GM03348 (cell line): ENCODE data around the gene TBC1D4.
"Not testable (repeated sequence)": the region's sequence is repeated elsewhere in the genome, so short reads cannot be mapped to it uniquely, and the experiment has no call there.

Experiments used
- DNase-seq: peaks from one replicate; pipeline ENCODE4 v3.0.0; 2012; ENCODE audit warnings: low spot score

Gene TBC1D4

GRCh38 chr13:75319254-75319653 lies 162.7 kb downstream of the TBC1D4 start:
- DNase-seq: peak; percentile 6

DNA sequence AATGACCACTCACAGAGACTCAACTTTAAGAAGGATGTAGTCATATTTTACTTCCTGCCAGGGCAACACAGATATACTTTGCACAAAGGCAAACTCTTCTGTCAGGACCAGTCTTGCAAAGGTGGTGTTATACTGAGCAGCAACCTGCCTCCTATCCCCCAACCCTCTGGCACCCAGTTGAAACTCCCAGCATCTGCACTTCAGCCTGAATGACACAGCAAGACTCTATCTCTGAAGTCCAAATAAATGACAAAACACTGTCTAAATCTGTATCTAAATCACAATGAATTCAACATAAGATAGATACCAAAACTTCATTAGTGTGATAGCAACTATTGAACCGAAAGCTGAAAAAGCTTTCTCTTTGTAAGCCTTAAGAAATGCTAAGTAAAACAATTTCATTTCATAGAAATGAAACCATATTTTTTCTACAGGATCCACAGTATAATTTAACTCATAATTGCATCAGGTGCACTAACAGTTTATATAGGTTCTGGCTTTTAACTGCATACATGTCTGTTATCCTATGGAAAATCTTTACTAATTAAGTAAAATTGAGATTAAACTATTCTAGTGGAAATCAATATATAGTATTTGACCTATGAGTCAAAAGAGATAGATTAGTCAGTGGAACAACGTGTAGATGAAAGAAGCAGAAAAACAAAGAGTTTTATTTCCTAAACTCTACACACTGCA lies 163.7 kb downstream of the TBC1D4 start:
- DNase-seq: no peak

- DNase-seq: peak; percentile 40
Measured at GRCh38 chr13:75316427-75316826, 165.5 kb downstream of the TBC1D4 start.

GRCh38 chr13:75312884-75313520 lies 169.0 kb downstream of the TBC1D4 start:
- DNase-seq: no peak

- no peak for DNase-seq
Measured at GRCh38 chr13:75309981-75310580, 171.9 kb downstream of the TBC1D4 start.

DNA sequence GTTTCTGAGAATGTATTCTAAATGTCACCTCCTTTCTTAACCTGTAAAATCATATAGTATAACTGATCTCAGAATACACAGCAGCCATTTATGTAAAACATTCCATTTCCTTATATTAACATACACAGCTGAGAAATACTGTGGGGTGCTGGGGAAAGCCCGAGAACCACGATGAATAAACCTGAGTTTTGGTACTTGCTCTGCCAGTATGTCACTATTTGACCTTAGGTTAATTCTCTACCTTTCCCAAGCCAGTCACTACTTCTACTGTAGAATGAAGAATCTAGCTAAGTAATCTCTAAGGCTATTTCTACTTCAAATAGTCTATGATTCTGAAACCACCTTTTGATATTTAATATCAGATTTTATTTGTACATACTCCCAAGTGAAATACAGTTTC lies 173.7 kb downstream of the TBC1D4 start:
- DNase-seq: no peak

GRCh38 chr13:75307370-75307949 lies 174.5 kb downstream of the TBC1D4 start:
- no peak for DNase-seq

GRCh38 chr13:75306967-75307366 lies 175.0 kb downstream of the TBC1D4 start:
- not testable (repeated sequence) for DNase-seq

DNA sequence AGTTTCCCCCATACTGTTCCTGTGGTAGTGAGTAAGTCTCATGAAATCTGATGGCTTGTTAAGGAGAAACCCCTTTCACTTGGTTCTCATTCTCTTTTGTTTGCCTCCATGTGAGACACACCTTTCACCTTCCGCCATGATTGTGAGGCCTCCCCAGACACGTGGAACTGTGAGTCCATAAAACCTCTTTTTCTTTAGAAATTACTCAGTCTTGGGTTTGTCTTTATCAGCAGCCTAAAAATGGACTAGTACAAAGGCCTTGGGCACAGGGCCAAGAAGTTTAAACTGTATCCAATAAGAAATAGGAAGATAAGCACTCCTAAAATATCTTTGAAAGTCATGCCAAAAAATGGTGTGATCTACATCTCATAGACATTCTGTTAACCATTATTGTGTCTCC lies 176.9 kb downstream of the TBC1D4 start:
- no peak for DNase-seq

DNA sequence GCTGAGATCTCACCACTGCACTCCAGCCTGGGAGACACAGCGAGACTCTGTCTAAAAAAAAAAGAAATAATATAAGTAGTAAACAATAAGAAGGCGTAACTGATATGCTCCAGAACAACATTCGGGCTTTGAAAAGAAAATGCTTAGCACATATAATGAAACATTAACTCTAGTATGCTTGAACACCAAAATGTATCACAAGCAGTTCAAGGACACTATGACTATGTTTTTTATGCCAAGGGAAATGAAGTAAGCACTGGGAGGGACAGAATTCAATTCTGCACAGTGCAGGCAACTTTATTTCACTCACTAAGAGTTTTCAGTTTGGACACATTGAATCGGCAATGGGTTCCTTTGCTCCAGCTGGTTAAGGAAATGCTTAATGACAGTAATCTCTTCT lies 178.7 kb downstream of the TBC1D4 start:
- no peak for DNase-seq

DNA sequence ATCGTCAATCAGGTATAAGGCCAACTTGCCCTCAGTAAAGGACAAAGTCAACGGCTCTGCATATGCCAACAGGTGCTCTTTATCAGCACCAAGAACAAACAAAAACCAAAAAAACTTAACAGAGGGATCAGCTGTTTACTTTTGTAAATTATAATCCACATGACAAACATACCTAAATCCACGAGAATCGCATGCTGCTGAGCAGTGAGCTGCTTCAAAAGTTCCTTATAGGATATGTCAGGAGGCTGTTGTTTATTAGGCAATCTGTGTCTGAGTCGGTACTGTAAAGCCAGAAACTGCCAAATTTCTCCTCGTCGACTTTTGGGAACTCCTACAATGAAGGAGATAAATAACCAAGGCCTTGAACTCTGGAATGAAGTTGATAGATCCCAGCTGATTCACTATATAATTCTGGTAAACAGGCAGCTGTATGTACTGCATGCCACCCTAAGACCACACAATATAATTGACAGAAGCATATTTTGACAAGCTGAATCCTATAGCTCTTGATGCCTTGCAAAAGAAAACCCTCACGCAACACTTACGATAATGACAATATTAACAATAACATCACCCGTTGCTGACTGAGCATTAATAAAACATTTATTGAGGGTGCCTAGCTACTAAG lies 179.8 kb downstream of the TBC1D4 start:
- DNase-seq: no peak

DNA sequence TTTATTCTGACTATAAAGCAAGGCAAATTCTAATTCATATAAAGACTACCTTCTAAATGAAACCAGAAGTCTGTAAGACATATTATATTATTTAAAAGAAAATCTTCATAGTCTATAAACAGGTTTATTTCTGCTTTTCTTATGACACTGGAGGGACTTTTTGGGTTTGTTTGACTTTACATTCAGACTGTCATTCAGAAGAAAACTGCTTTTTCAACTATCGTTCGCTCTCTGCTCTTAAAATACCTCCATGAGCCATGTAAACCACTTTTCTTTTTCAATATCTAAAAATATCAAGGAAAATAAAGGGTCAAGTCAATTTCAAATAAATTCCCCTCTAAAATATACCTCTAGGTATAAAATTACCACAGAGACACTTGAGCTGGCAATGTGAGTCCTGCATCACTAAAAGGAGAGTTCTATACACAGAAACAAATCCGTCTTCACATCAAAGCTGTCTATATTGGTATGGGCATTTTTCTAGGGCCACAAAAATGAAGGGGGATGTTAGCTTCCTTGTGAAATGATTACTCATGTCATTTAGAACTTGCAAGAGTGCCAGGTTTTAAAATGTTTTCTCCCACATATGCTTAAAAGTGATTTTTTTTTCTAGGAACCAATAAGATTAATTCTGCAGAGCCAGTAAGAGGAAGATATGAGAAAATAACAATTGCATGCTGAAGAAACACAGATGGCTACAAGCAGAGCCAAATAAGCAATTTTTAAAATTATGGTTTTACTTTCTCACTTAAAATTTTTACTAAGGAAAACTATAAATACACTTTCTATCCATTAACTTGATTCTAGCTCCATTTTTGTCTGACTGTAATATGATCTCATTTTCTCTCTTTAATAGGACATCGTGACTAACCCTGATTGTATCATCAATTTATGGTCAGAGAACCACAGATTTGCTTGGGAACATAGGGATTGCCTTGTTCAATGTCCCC lies 181.8 kb downstream of the TBC1D4 start:
- peak; percentile 24 for DNase-seq

DNA sequence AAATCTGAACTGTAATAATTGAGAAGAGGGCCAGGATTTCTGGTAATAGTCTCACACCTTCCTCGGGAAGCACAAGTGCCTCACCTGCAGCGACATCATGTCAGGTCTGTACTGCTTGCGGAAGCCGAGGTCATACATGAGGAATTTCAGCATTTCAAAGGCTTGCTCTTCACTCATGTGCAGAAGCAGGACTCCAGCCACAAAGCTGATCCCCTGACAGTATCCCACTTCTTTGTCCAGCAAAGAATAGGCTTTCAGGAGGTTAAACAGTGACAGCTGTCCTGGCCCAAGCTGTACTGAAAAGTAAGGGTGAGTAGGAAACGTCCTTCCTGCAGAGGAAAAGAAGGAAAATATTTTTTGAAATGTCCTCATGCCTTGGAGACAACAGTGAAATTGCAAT lies 182.7 kb downstream of the TBC1D4 start:
- DNase-seq: no peak

- no peak for DNase-seq
Measured at GRCh38 chr13:75296641-75297040, 185.3 kb downstream of the TBC1D4 start.

DNA sequence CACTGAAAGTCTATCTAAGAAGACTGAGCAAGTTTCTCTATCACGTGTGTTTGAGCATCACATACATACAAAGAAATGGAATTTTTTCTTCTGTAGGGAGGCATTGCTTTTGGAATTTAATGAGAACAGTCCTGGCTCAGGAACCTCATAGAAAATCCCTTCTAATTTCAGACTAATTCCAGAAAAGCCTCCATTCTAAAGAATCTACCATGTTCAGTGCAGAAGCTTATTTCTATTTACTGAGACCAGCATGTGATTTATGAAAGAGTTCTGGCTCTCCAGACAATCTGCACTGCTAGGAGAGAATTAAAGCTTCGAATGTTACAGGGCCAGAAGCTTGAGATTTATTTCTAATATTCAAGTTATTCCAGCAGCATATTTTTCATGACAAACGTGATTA lies 186.8 kb downstream of the TBC1D4 start:
- no peak for DNase-seq

GRCh38 chr13:75294110-75294509 lies 187.9 kb downstream of the TBC1D4 start:
- DNase-seq: no peak

DNA sequence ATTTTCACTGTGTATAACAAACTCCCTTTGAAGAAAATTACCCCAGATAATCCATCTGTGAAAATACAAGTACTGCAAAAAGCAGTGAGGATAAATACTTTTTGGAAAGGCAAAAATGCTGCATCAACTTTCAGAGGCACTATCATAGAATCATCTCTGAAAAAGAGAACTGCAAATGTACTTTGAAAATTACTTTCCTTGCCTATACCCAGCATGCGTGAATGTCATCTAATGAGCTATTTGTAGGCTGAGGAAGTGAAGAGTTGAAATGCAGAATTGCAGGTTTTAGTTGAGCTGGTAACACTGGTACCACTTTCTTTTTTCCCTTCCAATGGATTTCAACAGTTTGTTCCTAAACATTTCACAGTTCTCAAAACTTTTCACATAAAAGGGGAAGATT lies 196.7 kb downstream of the TBC1D4 start:
- DNase-seq: no peak

DNA sequence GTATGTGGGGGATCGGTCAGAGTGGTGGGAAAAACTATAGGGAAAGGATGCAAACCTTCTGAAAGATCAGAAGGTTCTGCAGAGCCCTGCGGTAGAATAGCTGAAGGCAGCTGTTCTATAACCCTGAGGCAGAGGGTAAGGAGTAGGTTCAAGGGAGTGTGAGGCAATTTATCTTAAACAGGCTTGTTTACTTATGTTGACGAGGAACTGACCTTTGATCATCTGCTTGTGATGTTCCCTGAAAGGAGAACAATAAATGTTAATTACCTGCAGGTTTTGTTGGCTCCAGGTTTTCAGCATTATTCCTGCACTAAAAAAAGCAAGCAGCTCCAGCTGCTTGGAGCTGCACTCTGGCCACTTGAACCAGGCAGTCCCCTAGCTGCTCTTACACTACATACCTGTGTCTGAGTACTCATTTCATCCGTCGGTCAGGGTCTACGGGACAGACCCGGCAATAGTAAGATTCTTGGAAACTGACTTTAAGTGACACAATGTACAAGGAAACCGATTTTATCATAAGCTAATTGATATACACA lies 202.1 kb downstream of the TBC1D4 start:
- no peak for DNase-seq

DNA sequence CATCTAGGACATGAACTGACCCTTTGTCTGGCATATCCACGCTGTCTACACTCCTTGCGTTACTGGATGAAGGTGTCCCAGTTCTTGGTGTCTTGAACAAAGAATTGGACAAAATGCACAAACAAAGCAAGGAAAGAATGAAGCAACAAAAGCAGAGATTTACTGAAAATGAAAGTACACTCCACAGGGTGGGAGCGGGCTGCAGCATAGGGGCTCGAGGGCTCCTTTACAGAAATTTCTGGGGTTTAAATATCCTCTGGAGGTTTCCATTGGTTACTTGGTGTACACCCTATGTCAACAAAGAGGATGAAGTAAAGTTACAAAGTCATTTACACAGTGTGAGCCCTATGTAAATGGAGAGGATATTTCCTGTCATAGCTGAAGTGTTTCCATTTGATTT lies 208.3 kb downstream of the TBC1D4 start:
- not testable (repeated sequence) for DNase-seq

GRCh38 chr13:75271846-75272245 lies 210.1 kb downstream of the TBC1D4 start:
- peak; percentile 41 for DNase-seq

DNA sequence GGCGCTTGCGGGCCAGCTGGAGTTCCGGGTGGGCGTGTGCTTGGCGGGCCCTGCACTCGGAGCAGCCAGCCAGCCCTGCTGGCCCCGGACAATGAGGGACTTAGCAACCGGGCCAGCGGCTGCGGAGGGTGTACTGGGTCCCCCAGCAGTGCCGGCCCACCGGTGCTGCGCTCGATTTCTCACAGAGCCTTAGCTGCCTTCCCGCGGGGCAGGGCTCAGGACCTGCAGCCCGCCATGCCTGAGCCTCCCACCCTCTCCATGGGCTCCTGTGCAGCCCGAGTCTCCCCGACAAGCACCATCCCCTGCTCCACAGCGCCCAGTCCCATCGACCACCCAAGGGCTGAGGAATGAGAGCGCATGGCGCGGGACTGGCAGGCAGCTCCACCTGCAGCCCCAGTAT lies 213.5 kb downstream of the TBC1D4 start:
- not testable (repeated sequence) for DNase-seq
